HG02571 (cell line): ENCODE results near the gene KMT5C.
"Not testable (repeated sequence)": the region's sequence is repeated elsewhere in the genome, so short reads cannot be mapped to it uniquely, and the experiment has no call there.

ENCODE experiments used
- ATAC-seq: cut with Tn5 transposase; IDR thresholded peaks from one replicate; pipeline ENCODE4 v1.9.1; 2021; ENCODE audit warnings: mild to moderate bottlenecking, moderate library complexity; ENCODE audit not compliant: unreplicated experiment

The KMT5C gene

DNA sequence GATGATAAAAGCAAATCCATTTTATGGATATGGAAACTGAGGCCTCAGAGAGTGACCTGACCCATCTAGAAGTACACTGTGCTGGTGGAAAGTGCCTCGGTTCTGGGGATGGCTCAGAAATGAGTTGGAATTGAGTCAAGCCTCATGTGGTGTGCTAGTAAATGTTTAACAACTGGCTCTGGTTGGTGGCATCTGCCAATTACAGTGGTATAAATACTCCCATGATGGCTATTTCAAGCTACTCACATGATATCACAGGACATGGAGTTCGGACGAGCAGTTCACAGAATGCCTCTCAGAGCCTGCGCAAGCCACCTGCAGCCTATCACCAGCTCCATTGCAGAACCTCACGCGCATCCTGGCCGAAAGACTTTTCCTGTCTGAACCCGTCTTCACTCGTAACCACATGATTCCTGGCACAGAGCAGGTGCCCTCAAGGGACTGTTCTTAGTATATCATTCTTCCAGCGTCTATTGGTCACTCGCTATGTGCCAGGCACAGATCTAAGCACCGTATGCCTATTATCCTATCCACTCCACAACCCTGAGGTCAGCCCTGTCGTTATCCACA, 23.6 kb upstream of the KMT5C start:
- no peak for ATAC-seq

DNA sequence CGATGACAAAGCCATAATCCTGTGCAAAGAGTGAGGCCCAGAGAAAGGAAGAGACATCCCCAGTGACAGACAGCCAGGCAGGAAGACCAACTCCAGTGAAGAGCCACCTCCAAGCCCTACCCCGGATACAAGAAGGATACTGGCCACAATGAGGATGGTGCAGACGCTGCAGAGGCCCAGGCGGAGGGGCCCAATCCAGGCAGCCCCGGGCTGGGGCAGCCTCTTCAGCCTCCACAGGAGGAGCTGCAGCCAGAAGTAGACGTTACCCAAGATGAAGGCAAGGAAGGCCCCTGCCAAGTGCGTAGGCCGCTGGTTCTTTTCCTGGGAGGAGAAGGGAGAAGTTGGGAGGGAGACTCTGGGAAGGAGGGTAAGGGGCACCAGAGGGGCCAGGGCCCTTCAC, 23.0 kb upstream of the KMT5C start:
- ATAC-seq, result no peak

DNA sequence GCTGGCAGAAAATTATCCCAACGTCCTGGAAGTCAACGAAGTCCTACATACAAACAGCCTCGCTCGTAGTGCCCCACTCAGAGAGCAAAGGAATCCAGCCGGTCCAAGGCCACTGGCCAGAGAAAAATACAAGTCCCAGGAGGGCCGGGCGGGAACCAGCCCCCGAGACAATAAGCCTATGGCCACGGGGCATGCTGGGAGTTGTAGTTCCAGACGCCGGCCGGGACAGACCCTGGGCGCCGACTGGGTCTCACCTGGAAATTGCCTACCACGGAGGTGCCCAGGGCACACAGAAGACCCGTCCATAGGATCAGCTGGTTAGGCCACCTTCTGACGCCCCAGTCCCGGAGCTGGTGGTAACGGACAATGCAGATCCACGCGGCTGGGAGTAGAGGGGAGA, 19.9 kb upstream of the KMT5C start:
- no peak for ATAC-seq

DNA sequence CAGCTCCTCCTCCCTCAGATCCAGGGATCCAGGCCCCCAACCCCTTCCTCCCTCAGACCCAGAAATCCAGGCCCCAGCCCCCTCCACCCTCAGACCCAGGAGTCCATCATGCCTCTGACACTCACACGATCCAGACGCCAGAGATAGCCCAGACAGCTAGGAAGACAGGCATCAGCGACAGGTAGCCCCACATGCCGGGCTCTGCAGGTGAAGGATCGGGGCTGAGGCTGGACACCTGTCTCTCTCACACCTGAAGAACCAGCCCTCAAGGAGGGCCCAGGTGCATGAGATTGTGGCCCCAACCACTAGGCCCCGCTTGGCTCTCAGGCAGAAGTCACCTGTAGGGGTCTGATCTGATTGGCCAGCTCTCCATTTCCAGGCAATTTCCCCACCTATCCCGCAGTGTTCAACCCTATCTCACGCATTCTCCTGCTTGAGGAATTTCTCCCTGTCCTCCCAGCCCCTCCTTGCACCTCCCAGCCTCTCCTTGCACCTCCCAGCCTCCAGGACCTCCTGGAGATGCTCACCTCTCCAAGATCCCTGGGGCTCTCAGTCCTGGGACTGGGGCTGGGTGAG, 18.7 kb upstream of the KMT5C start:
- no peak for ATAC-seq

DNA sequence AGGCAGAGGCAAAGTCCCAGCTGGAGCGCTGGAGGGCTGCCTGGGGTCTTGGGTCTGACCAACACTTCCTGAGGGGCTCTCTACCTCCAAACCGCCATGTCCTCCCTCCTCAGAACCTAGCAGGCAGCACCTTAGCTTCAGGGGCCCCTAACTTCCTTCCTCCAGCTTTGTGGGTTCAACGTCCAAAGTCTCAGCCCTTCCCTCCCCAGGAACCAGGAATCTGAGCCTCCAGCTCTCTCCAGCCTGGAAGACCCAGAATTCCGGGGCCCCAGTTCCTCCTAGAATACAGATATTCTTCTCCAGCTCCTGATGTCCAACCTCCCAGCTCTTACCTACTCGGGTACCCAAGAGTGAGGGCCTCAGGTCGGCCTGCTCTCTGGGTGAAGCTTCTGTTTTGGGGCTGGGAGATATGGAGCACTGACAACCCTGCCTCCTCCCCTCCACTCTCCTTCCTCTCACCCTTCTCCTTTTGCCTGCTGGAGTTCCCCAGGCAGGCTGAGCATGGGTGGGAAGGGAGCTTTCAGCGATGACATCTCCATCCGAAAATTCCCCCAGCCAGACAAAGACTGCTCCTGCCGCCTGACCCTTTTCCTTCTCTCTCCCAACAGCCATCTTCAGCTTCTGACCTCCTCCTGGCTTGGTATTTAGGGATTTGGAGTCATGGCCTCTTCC, 18.1 kb upstream of the KMT5C start:
- no peak for ATAC-seq

DNA sequence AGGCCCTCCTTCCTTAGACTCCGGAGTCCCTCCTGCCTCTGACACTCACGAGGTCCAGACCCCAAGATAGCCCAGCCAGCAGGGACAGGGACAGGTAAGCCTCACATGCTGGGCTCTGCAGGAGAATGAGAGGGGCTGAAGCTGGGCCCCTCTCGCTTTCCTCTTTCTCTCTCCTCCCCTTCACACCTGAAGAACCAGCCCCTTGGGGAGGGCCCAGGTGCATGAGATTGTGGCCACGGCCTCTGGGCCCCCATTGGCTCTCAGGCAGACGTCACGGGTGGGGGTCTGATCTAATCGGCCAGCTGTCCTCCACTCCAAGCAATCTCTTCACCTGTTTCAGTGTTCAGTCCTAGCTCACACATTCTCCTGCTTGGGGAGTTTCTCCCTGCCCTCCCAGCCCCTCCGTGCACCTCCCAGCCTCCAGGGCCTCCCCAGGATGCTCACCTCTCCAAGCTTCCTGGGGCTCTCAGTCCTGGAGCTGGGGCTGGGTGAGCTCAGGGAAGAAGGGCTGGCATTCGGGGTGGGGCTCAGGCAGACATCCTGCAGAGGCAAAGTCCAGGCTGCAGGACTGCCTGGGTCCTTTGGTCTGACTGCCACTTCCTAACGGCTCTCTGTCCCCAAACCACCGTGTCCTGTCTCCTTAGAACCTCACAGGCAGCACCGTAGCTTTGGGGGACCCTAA, 17.3 kb upstream of the KMT5C start:
- ATAC-seq, result no peak

GRCh38 chr19:55324662-55325061, 15.0 kb upstream of the KMT5C start:
- ATAC-seq, result no peak

GRCh38 chr19:55325172-55325571, 14.5 kb upstream of the KMT5C start, which contains the start of gene TMEM150B:
Gene TMEM150B (minus strand): TSS chr19:55325341. CDS start chr19:55321036, 4,305 bp downstream.
- no peak for ATAC-seq

- ATAC-seq, result not testable (repeated sequence)
These were observed 10.8 kb upstream of the KMT5C start for GRCh38 chr19:55328774-55329318.

DNA sequence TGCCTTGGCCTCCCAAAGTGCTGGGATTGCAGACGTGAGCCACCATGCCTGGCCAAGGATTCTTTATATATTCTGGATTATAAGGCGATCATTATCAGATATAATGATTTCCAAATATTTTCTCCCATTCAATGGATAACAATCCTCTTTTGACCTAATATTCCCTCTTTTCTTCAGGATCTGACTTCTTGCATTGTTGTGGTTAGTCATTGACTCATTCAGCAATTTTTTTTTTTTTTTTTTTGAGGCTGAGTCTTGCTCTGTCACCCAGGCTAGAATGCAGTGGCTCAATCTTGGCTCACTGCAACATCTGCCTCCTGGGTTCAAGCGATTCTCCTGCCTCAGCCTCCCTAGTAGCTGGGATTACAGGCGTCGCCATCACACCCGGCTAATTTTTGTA, 9.9 kb upstream of the KMT5C start:
- ATAC-seq, result not testable (repeated sequence)

GRCh38 chr19:55333870-55334269, 5.8 kb upstream of the KMT5C start:
- no peak for ATAC-seq

DNA sequence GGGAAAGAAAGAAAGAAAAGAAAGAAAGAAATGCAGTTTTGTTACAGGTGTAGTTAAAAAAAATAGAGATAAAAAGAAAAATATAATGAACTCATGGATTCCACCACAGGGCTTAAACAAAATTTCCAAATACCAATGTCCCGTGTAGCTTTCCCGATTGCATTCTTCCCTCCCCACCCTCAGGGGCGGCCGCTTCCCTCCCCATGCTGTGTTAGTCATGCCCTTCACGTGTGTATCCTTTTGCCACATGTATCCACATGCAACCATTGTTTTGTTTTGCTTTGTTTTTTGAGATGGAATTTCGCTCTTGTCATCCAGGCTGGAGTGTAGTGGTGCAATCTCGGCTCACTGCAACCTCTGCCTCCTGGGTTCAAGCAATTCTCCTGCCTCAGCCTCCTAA, 3.6 kb upstream of the KMT5C start:
- no peak for ATAC-seq

DNA sequence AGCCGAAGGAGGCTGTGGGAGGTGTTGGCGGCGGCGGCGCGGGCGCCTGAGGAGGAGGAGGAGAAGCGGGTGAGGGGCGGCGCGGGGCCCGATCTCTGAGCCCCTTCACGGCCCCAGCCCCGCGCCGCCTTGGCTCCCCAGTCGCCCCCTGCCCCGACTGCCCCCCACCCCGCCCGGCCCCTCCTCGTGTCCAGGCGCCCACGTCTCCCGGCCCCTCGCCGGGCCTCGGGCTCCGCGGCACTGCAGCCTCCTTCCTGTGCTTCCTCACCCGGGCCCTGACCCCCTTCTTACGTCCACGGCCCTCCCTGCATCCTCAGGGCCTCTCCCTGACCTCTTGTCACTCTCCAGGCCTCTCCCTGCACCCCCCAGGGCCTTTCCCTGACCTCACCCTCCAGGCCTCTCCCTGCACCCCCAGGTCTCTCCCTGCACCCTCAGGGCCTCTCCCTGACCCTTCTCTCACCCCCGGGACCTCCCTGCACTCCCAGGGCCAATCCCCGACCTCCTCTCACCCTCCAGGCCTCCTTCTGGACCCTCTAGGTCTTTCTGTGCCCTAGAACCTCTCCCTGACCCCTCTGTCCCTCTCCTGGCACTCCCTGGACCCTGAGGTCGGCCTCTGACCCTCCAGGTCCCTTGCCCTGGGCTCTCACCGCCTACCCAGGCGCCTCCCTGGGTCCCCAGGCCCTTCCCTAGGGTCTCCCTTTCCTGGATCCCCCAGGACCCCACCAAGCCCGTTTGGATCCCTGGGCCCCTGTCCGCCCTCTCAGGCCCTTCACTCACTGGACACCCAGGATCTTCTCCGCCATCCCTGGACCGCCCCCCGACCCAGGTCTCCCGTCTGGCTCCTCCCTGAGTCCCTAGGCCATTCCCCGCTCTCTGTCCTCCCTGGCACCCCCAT, 460 bp downstream of the KMT5C start:
- no peak for ATAC-seq

GRCh38 chr19:55340784-55341147, 1.1 kb downstream of the KMT5C start:
- ATAC-seq, result no peak

- ATAC-seq, result no peak
These were observed 1.5 kb downstream of the KMT5C start for GRCh38 chr19:55341171-55341588.

DNA sequence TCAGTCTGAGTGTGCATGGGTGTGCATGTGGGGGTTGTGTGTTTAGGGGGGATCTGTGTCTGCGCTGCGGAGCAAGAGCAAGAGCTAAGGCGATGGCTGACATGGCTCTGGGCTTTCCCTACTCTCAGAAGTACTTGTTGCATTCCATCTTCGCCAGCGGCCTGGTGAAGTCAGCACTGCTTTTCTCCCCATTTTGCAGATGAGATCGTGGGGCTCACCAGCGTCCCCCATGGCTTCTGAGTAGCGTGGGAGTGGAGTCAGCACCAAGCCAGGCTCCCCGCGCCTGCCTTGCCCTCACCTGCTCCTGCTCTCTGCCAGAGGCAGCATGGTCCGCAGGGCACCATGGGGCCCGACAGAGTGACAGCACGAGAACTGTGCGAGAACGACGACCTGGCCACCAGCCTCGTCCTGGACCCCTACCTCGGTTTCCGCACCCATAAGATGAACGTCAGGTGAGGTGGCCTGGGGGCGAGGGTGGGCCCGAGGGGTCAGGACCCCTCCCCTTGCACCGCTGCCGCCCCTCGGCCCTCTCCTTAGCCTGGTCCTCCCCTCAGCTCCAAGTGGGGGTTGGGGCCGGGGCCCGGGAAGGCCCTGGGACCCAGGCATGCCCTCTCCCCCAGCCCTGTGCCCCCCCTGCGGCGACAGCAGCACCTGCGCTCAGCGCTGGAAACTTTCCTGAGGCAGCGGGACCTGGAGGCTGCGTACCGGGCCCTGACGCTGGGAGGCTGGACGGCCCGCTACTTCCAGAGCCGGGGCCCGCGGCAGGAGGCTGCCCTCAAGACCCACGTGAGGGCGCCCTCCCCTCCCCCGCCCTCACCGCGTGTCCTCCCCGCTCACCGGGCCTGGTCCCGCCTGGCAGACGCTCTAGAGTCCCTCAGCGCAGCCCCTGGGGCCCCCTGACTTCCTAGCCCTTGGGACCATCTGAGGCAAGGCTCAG, 2.2 kb downstream of the KMT5C start:
- ATAC-seq, result no peak

- no peak for ATAC-seq
These were observed 4.8 kb downstream of the KMT5C start for GRCh38 chr19:55344444-55344843.

DNA sequence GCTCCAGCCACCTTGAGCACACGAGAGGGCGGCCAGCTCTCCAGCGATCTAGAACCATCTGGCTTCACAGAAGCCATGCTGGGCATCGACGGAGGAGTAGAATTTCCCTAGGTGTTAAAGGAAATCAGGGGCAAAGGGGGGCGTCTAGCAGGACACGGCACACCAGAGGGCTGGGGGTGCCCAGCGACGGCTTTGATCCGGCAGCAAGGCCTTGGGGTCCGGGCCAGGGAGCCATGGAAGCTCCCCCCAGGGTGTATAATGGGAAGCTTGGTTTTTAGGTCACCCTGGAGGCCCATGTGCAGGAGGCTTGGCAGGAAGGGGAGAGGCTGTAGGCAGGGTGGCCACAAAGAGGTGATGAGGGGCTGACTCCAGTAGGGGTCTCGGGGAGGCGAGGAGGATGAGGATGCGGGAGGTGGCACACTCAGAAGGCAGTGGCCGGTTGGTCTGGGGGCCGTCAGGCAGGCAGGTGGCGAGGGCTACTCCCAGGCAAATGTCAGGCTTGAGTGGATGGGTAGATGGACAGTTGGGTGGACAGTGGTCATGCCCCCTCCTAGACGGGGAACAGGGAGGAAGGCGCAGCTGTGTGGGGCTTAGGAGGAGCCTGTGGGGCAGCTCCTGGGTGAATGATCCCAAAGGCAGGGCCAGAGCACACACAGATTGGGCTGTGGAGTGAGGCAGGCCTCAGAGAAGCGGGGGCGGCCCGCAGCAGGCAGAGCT, 5.6 kb downstream of the KMT5C start:
- no peak for ATAC-seq
